Rectal smooth muscle tissue (tissue), 1 donor: ENCODE data around the gene XPR1.
"Not testable (repeated sequence)": the region's sequence is repeated elsewhere in the genome, so short reads cannot be mapped to it uniquely, and the experiment has no call there.

ENCODE experiments used
- H3K27ac ChIP-seq: one replicate; pipeline ENCODE4 v1.7.0; 2013; ENCODE audit warnings: low read depth, low read length, inconsistent platforms
- H3K27me3 ChIP-seq: one replicate; pipeline ENCODE4 v1.7.0; 2013; ENCODE audit warnings: low read length; ENCODE audit not compliant: control insufficient read depth, insufficient read depth
- H3K36me3 ChIP-seq: one replicate; pipeline ENCODE4 v1.7.0; 2013; ENCODE audit warnings: low read length; ENCODE audit not compliant: control insufficient read depth, insufficient read depth
- H3K4me1 ChIP-seq: one replicate; pipeline ENCODE4 v1.7.0; 2013; ENCODE audit warnings: low read length; ENCODE audit not compliant: control insufficient read depth, insufficient read depth
- H3K4me3 ChIP-seq: one replicate; pipeline ENCODE4 v1.7.0; 2013; ENCODE audit warnings: low read length
- H3K9ac ChIP-seq: one replicate; pipeline ENCODE4 v1.7.0; 2013; ENCODE audit warnings: low read length

Gene XPR1

GRCh38 chr1:180711260-180711659, 79.4 kb downstream of the XPR1 start:
- not testable (repeated sequence) for H3K27me3 ChIP-seq, H3K4me3 ChIP-seq, H3K27ac ChIP-seq, H3K4me1 ChIP-seq, H3K9ac ChIP-seq, H3K36me3 ChIP-seq

GRCh38 chr1:180720753-180721152, 88.9 kb downstream of the XPR1 start:
- Histone ChIP-seq H3K36me3 (no peaks in the 10 kb centered on the region), H3K4me3 (no peak overlapping the region), H3K27me3 (no peaks in the 10 kb centered on the region), H3K27ac (no peak overlapping the region), H3K4me1 (no peaks in the 10 kb centered on the region), H3K9ac (no peak overlapping the region)

GRCh38 chr1:180722586-180722985, 90.8 kb downstream of the XPR1 start:
- H3K27ac ChIP-seq = no peak overlapping the region
- H3K4me3 ChIP-seq = no peak overlapping the region
- no peaks in the 10 kb centered on the region for H3K27me3 ChIP-seq
- no peaks in the 10 kb centered on the region for H3K36me3 ChIP-seq
- H3K4me1 ChIP-seq = no peaks in the 10 kb centered on the region
- no peak overlapping the region for H3K9ac ChIP-seq

GRCh38 chr1:180724055-180724454, 92.2 kb downstream of the XPR1 start:
- no peaks in the 10 kb centered on the region for H3K27me3 ChIP-seq

DNA sequence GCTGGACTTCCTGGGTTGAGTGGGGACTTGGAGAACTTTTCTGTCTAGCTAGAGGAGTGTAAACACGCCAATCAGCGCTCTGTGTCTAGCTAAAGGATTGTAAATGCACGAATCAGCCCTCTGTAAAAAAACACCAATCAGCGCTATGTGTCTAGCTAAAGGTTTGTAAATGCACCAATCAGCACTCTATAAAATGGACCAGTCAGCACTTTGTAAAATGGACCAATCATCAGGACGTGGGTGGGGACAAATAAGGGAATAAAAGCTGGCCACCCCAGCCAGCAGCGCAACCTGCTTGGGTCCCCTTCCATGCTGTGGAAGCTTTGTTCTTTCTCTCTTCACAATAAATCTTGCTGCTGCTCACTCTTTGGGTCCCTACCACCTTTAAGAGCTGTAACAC, 94.2 kb downstream of the XPR1 start:
- H3K4me1 ChIP-seq, H3K9ac ChIP-seq, H3K4me3 ChIP-seq, H3K27ac ChIP-seq, H3K36me3 ChIP-seq, H3K27me3 ChIP-seq: not testable (repeated sequence)

More at GRCh38 chr1:180724055-180724454, 92.2 kb downstream of the XPR1 start:
- no peaks in the 10 kb centered on the region for H3K36me3 ChIP-seq
- no peak overlapping the region for H3K9ac ChIP-seq
- no peaks in the 10 kb centered on the region for H3K4me1 ChIP-seq
- no peak overlapping the region for H3K4me3 ChIP-seq
- no peak overlapping the region for H3K27ac ChIP-seq

DNA sequence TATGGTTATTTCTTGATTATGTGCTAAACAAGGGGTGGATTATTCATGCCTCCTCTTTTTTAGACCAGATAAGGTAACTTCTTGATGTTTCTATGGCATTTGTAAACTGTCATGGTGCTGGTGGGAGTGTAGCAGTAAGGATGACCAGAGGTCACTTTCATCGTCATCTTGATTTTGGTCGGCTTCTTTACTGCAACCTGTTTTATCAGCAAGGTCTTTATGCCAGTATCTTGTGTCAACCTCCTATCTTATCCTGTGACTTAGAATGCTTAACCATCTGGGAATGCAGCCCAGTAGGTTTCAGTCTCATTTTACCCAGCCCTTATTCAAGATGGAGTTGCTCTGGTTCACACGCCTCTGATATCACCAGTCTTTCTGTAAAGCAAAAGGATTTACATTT, 95.9 kb downstream of the XPR1 start:
- not testable (repeated sequence) for H3K9ac ChIP-seq, H3K27ac ChIP-seq, H3K4me3 ChIP-seq, H3K36me3 ChIP-seq, H3K4me1 ChIP-seq, H3K27me3 ChIP-seq

GRCh38 chr1:180728472-180729106, 96.8 kb downstream of the XPR1 start:
- Histone ChIP-seq H3K27me3 (no peaks in the 10 kb centered on the region), H3K9ac (no peak overlapping the region), H3K27ac (no peak overlapping the region), H3K4me3 (no peak overlapping the region), H3K36me3 (no peaks in the 10 kb centered on the region), H3K4me1 (no peaks in the 10 kb centered on the region)

- Histone ChIP-seq H3K36me3 (no peaks in the 10 kb centered on the region), H3K4me1 (no peaks in the 10 kb centered on the region), H3K9ac (no peak overlapping the region), H3K27me3 (no peaks in the 10 kb centered on the region), H3K27ac (no peak overlapping the region), H3K4me3 (no peak overlapping the region)
Observed at GRCh38 chr1:180731131-180731530, 99.3 kb downstream of the XPR1 start.

DNA sequence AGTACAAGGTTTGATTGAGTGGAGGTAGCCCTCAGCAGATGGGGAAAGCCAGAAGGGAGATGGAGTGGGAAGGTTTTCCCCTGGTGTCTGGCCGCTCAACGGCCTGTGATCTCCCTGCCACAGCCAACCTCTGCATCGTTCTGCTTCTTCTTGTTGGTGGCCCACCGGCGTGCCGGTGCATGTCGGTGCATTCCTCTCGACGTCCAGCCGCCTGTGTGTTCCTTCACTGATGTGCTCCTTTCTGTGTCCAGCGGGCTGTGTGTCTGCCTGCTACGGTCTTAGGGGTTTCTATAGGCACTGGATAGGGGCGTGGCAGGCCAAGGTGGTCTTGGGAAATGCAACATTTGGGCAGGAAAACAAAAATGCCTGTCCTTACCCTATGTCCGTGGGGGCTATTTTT, 101.0 kb downstream of the XPR1 start:
- H3K4me3 ChIP-seq = no peak overlapping the region
- H3K27ac ChIP-seq = no peak overlapping the region
- H3K4me1 ChIP-seq = no peaks in the 10 kb centered on the region
- H3K36me3 ChIP-seq = no peaks in the 10 kb centered on the region
- no peaks in the 10 kb centered on the region for H3K27me3 ChIP-seq
- H3K9ac ChIP-seq = no peak overlapping the region

DNA sequence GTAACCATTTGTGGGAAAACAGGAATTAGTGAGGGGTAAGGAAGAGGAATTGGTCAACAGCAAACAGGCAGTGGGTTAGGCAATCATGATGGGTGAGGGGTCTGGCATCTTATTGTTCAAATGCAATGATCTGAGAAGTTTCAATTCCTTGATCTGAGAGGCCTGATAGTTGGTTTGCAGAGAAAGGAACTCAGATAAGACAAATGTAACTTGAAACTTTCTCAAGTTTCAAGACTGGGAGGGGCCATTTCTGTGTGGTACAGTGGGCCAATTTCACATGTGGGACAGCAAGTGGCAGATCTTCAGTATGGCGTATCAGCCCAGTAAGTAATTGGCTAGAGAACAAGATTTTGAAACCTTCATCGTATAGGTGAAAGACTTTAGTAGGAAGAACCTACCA, 102.5 kb downstream of the XPR1 start:
- Histone ChIP-seq H3K9ac (no peak overlapping the region), H3K27ac (no peak overlapping the region), H3K4me1 (no peaks in the 10 kb centered on the region), H3K4me3 (no peak overlapping the region), H3K36me3 (no peaks in the 10 kb centered on the region), H3K27me3 (no peaks in the 10 kb centered on the region)

- Histone ChIP-seq H3K4me1 (no peaks in the 10 kb centered on the region), H3K27me3 (no peaks in the 10 kb centered on the region), H3K36me3 (no peaks in the 10 kb centered on the region), H3K27ac (no peak overlapping the region), H3K4me3 (no peak overlapping the region), H3K9ac (no peak overlapping the region)
Observed at GRCh38 chr1:180742663-180743062, 110.8 kb downstream of the XPR1 start.

- H3K4me1 ChIP-seq = no peaks in the 10 kb centered on the region
- no peak overlapping the region for H3K9ac ChIP-seq
- no peaks in the 10 kb centered on the region for H3K36me3 ChIP-seq
Observed at GRCh38 chr1:180743868-180744267, 112.0 kb downstream of the XPR1 start.

GRCh38 chr1:180745098-180745497, 113.3 kb downstream of the XPR1 start:
- Histone ChIP-seq H3K27me3 (no peaks in the 10 kb centered on the region), H3K4me1 (no peaks in the 10 kb centered on the region), H3K36me3 (no peaks in the 10 kb centered on the region), H3K27ac (no peak overlapping the region), H3K4me3 (no peak overlapping the region), H3K9ac (no peak overlapping the region)

More at GRCh38 chr1:180743868-180744267, 112.0 kb downstream of the XPR1 start:
- no peak overlapping the region for H3K4me3 ChIP-seq
- H3K27me3 ChIP-seq = no peaks in the 10 kb centered on the region
- no peak overlapping the region for H3K27ac ChIP-seq
